CD4-positive, alpha-beta T cell treated with Interleukin-4 for 4 hours (primary cell): ENCODE results near the gene TNS1.

Source experiments
- DNase-seq: peaks from one replicate; pipeline ENCODE4 v3.0.0-alpha.2; 2020

Gene TNS1

GRCh38 chr2:217804338-217804737 is 198.5 kb downstream of the TNS1 start:
- DNase-seq = no peak

- DNase-seq = no peak
These were observed 199.2 kb downstream of the TNS1 start for GRCh38 chr2:217803653-217803960.

- no peak for DNase-seq
These were observed 199.7 kb downstream of the TNS1 start for GRCh38 chr2:217802876-217803652.

GRCh38 chr2:217802266-217802665 is 200.5 kb downstream of the TNS1 start:
- DNase-seq = no peak

GRCh38 chr2:217801711-217802110 is 201.1 kb downstream of the TNS1 start:
- no peak for DNase-seq

GRCh38 chr2:217801115-217801531 is 201.7 kb downstream of the TNS1 start:
- DNase-seq = no peak

- no peak for DNase-seq
These were observed 202.2 kb downstream of the TNS1 start for GRCh38 chr2:217800433-217801114.

GRCh38 chr2:217799563-217800432 is 203.0 kb downstream of the TNS1 start:
- no peak for DNase-seq

- peak; percentile 12 for DNase-seq
These were observed 203.8 kb downstream of the TNS1 start for GRCh38 chr2:217798743-217799562.

GRCh38 chr2:217798191-217798590 is 204.6 kb downstream of the TNS1 start:
- no peak for DNase-seq

- DNase-seq = no peak
These were observed 205.1 kb downstream of the TNS1 start for GRCh38 chr2:217797661-217798069.

- no peak for DNase-seq
These were observed 205.6 kb downstream of the TNS1 start for GRCh38 chr2:217797165-217797564.

- DNase-seq = no peak
These were observed 206.9 kb downstream of the TNS1 start for GRCh38 chr2:217795706-217796465.

- DNase-seq = no peak
These were observed 207.7 kb downstream of the TNS1 start for GRCh38 chr2:217795067-217795466.

GRCh38 chr2:217794133-217794986 is 208.4 kb downstream of the TNS1 start:
- DNase-seq = no peak

GRCh38 chr2:217793566-217794132 is 209.1 kb downstream of the TNS1 start:
- DNase-seq = no peak

- no peak for DNase-seq
These were observed 209.9 kb downstream of the TNS1 start for GRCh38 chr2:217792626-217793527.

GRCh38 chr2:217791551-217791950 is 211.2 kb downstream of the TNS1 start:
- DNase-seq = no peak

- no peak for DNase-seq
These were observed 212.0 kb downstream of the TNS1 start for GRCh38 chr2:217790681-217791392.
